Progenitor cell of endocrine pancreas (in vitro differentiated cells): ENCODE results near the gene DMXL2. TPM values are rescaled to one million over a fixed set of nuclear protein-coding genes. Genes with fewer than 3 reads are reported as not detected.

Source experiments
- DNase-seq: peaks from one replicate; pipeline ENCODE4 v3.0.0; 2021; ENCODE audit warnings: low spot score; ENCODE audit not compliant: unreplicated experiment
- H3K27ac Mint-ChIP-seq: 2 replicates; pipeline ENCODE4 v1.8.0; 2021; ENCODE audit warnings: mild to moderate bottlenecking, moderate library complexity, mixed read lengths
- H3K27me3 Mint-ChIP-seq: 2 replicates; pipeline ENCODE4 v1.8.0; 2021; ENCODE audit warnings: mixed read lengths
- H3K36me3 Mint-ChIP-seq: 2 replicates; pipeline ENCODE4 v1.8.0; 2022; ENCODE audit warnings: mixed read lengths; ENCODE audit not compliant: insufficient read depth
- H3K4me1 Mint-ChIP-seq: 2 replicates; pipeline ENCODE4 v1.8.0; 2021; ENCODE audit warnings: low read depth, mixed read lengths
- H3K4me3 Mint-ChIP-seq: 2 replicates; pipeline ENCODE4 v1.8.0; 2021; ENCODE audit warnings: low read depth, mild to moderate bottlenecking, moderate library complexity, mixed read lengths
- H3K9me3 Mint-ChIP-seq: 2 replicates; pipeline ENCODE4 v1.8.0; 2021; ENCODE audit warnings: low read depth, mixed read lengths
- CTCF ChIP-seq: fragments of 200-600 bp; sonication (generic); IDR thresholded peaks from one replicate; pipeline ENCODE4 v1.5.0; 2021; ENCODE audit warnings: antibody characterized with exemption, mild to moderate bottlenecking; ENCODE audit not compliant: unreplicated experiment
- total RNA-seq: library from RNA; stranded (reverse); gene quantifications from 2 replicates; pipeline ENCODE4 v1.2.1, GENCODE V29; 2021

The DMXL2 gene
- total RNA-seq, 1 donor from 2014 or later, result 43.3 TPM

GRCh38 chr15:51536965-51537574 lies 85.5 kb downstream of the DMXL2 start:
- H3K9me3 Mint-ChIP-seq, result peaks cover 1% of the 10 kb centered on the region
- no peak for DNase-seq
- H3K27ac Mint-ChIP-seq, result no peak overlapping the region
- no peaks in the 10 kb centered on the region for H3K4me1 Mint-ChIP-seq
- peaks cover 3% of the 10 kb centered on the region for H3K36me3 Mint-ChIP-seq
- H3K4me3 Mint-ChIP-seq, result no peak overlapping the region
- TF ChIP-seq CTCF, result peak; percentile 60
- no peaks in the 10 kb centered on the region for H3K27me3 Mint-ChIP-seq

GRCh38 chr15:51533672-51534398 lies 88.7 kb downstream of the DMXL2 start:
- Mint-ChIP-seq H3K27ac (no peak overlapping the region), H3K4me1 (no peaks in the 10 kb centered on the region), H3K9me3 (peaks cover 20% of the 10 kb centered on the region)

GRCh38 chr15:51526955-51527354 lies 95.6 kb downstream of the DMXL2 start:
- peaks cover 45% of the 10 kb centered on the region for H3K36me3 Mint-ChIP-seq
- no peak overlapping the region for H3K4me3 Mint-ChIP-seq
- no peak for DNase-seq
- no peak for TF ChIP-seq CTCF
- peaks cover 26% of the 10 kb centered on the region for H3K9me3 Mint-ChIP-seq
- H3K4me1 Mint-ChIP-seq, result no peaks in the 10 kb centered on the region
- no peaks in the 10 kb centered on the region for H3K27me3 Mint-ChIP-seq
- H3K27ac Mint-ChIP-seq, result no peak overlapping the region

More at GRCh38 chr15:51533672-51534398, 88.7 kb downstream of the DMXL2 start:
- Mint-ChIP-seq H3K36me3 (peaks cover 28% of the 10 kb centered on the region), H3K4me3 (no peak overlapping the region), H3K27me3 (no peaks in the 10 kb centered on the region)
- DNase-seq, result no peak
- no peak for TF ChIP-seq CTCF

GRCh38 chr15:51524376-51524775 lies 98.2 kb downstream of the DMXL2 start:
- no peaks in the 10 kb centered on the region for H3K27me3 Mint-ChIP-seq
- H3K4me3 Mint-ChIP-seq, result no peak overlapping the region
- no peak for DNase-seq
- H3K9me3 Mint-ChIP-seq, result peaks cover 8% of the 10 kb centered on the region
- no peak overlapping the region for H3K27ac Mint-ChIP-seq
- H3K4me1 Mint-ChIP-seq, result no peaks in the 10 kb centered on the region
- no peak for TF ChIP-seq CTCF
- H3K36me3 Mint-ChIP-seq, result peaks cover 27% of the 10 kb centered on the region

GRCh38 chr15:51516291-51516690 lies 106.3 kb downstream of the DMXL2 start:
- H3K27ac Mint-ChIP-seq, result no peak overlapping the region
- H3K4me3 Mint-ChIP-seq, result no peak overlapping the region
- peaks cover 12% of the 10 kb centered on the region for H3K36me3 Mint-ChIP-seq
- DNase-seq, result no peak
- H3K9me3 Mint-ChIP-seq, result peaks cover 2% of the 10 kb centered on the region
- H3K4me1 Mint-ChIP-seq, result no peaks in the 10 kb centered on the region
- H3K27me3 Mint-ChIP-seq, result no peaks in the 10 kb centered on the region
- no peak for TF ChIP-seq CTCF
